K562 (cell line): ENCODE data around the gene DLX2. TPM values are rescaled to one million over a fixed set of nuclear protein-coding genes. Genes with fewer than 3 reads are reported as not detected.

Experiments used
- ATAC-seq: fragments of 200-7000 bp; cut with Tn5 transposase; 3 replicates; pipeline ENCODE4 v1.9.1; 2020; ENCODE audit warnings: moderate library complexity
- BruUV-seq: library from RNA; stranded (reverse); fragments of 400-500 nt; replicated peaks from 2 replicates; lab custom pipeline; 2021; lab: Mats Ljungman, UMichigan
- CTCF ChIA-PET: fragments of 300-600 bp; formaldehyde crosslinking; extraction: SDS; loops from one replicate; lab custom pipeline; 2021; ENCODE audit warnings: low intra/inter-chr PET ratio; lab: Yijun Ruan, JAX
- POLR2A ChIA-PET: fragments of 300-600, 350-650 bp; sonication (Branson Sonifier 250); formaldehyde crosslinking; extraction: SDS; loops from one replicate; lab custom pipeline; 2021; ENCODE audit warnings: antibody characterized with exemption, inconsistent platforms; lab: Yijun Ruan, JAX
- DNase-seq, 4 experiments: peaks; one replicate each; pipeline versions ENCODE4 v3.0.0 to v3.0.0-alpha.2; 2011 to 2018; ENCODE audit warnings: low spot score in 3 of 4, mixed read lengths in 3 of 4; ENCODE audit errors: extremely low read depth in 1 of 4
- FAIRE-seq: peaks from 2 replicates; lab custom pipeline; 2011; peaks lifted over from hg19 to GRCh38; lab: Jason Lieb, UNC
- H2AFZ ChIP-seq: 2 replicates; pipeline ENCODE4 v1.6.0; 2011; ENCODE audit warnings: low read depth, low read length, control low read depth, inconsistent platforms
- H3K27ac ChIP-seq: fragments of 200-600 bp; 3 replicates; pipeline ENCODE4 v1.8.0; 2011; ENCODE audit warnings: low read depth, mild to moderate bottlenecking, control low read depth, inconsistent platforms, low read length, moderate library complexity, mixed read lengths; ENCODE audit errors: extremely low read depth
- H3K27me3 ChIP-seq, 2 experiments: fragments of 300-600 bp in 1 of 2; 2 replicates in 1 of 2; 3 replicates in 1 of 2; pipeline versions ENCODE4 v1.6.0 to v1.8.0; 2011; ENCODE audit warnings: inconsistent platforms in 2 of 2, low read length in 2 of 2, mild to moderate bottlenecking in 1 of 2, mixed read lengths in 1 of 2, moderate library complexity in 1 of 2; ENCODE audit not compliant: control insufficient read depth in 2 of 2, insufficient read depth in 2 of 2
- H3K36me3 ChIP-seq: fragments of 300-600 bp; 3 replicates; pipeline ENCODE4 v1.8.0; 2011; ENCODE audit warnings: mild to moderate bottlenecking, low read length, inconsistent platforms; ENCODE audit not compliant: control insufficient read depth, insufficient read depth
- H3K4me1 ChIP-seq, 2 experiments: fragments of 200-600 bp in 1 of 2; replicated peaks in 1 of 2; 2 replicates in 1 of 2; 3 replicates in 1 of 2; pipeline versions ENCODE4 v1.5.1 to v1.8.0; 2011; ENCODE audit warnings: inconsistent platforms in 2 of 2, low read length in 2 of 2, mild to moderate bottlenecking in 1 of 2, mixed read lengths in 1 of 2, moderate library complexity in 1 of 2; ENCODE audit not compliant: control insufficient read depth in 2 of 2, insufficient read depth in 2 of 2
- H3K4me2 ChIP-seq: 2 replicates; pipeline ENCODE4 v1.6.1; 2011; ENCODE audit warnings: low read length, control low read depth, inconsistent platforms, mixed read lengths; ENCODE audit not compliant: insufficient read depth
- H3K4me3 ChIP-seq: fragments of 200-600 bp; sonication (generic), shearing (Covaris generic); 2 replicates; pipeline ENCODE4 v1.5.1; 2016; ENCODE audit warnings: control low read depth, inconsistent platforms
- H3K79me2 ChIP-seq: fragments of 200-600 bp; 3 replicates; pipeline ENCODE4 v1.8.0; 2011; ENCODE audit warnings: low read length, inconsistent platforms; ENCODE audit not compliant: control insufficient read depth, insufficient read depth
- H3K9ac ChIP-seq, 2 experiments: 2 replicates each; pipeline versions ENCODE4 v1.6.0 to v1.6.1; 2011; ENCODE audit warnings: low read depth in 2 of 2, low read length in 2 of 2, control low read depth in 1 of 2, inconsistent platforms in 1 of 2, mild to moderate bottlenecking in 1 of 2, mixed read lengths in 1 of 2; ENCODE audit not compliant: insufficient read depth in 1 of 2
- H3K9me1 ChIP-seq: one replicate; pipeline ENCODE4 v1.6.0; 2011; ENCODE audit warnings: inconsistent platforms, mild to moderate bottlenecking, low read length, moderate library complexity; ENCODE audit not compliant: control insufficient read depth, insufficient read depth
- H3K9me3 ChIP-seq: replicated peaks from 2 replicates; pipeline ENCODE4 v1.5.1; 2011; ENCODE audit warnings: low read depth, low read length, inconsistent platforms; ENCODE audit not compliant: control insufficient read depth, insufficient read depth
- H4K20me1 ChIP-seq: replicated peaks from 2 replicates; pipeline ENCODE4 v1.6.1; 2011; ENCODE audit warnings: low read length, inconsistent platforms, mixed read lengths; ENCODE audit not compliant: control insufficient read depth, insufficient read depth
- ARID1B ChIP-seq: fragments of 450-650 bp; IDR thresholded peaks from 2 replicates; pipeline ENCODE4 v1.6.1; 2016; ENCODE audit warnings: antibody characterized with exemption, mild to moderate bottlenecking, inconsistent platforms
- BACH1 ChIP-seq: fragments of 200-800 bp; sonication (Bioruptor generic); IDR thresholded peaks from 2 replicates; pipeline ENCODE4 v1.6.1; 2016; ENCODE audit warnings: missing genetic modification characterization, missing compliant biosample characterization
- BMI1 ChIP-seq: fragments of 150-350 bp; IDR thresholded peaks from 2 replicates; pipeline ENCODE4 v1.6.1; 2014; ENCODE audit warnings: low read length
- BRD9 ChIP-seq: fragments of 450-650 bp; IDR thresholded peaks from 2 replicates; pipeline ENCODE4 v1.6.1; 2018; ENCODE audit warnings: low read depth; ENCODE audit not compliant: partially characterized antibody
- C11orf30 ChIP-seq: fragments of 450-650 bp; IDR thresholded peaks from 2 replicates; pipeline ENCODE4 v1.6.1; 2016; ENCODE audit warnings: low read depth, mild to moderate bottlenecking
- CBX5 ChIP-seq: IDR thresholded peaks from 2 replicates; pipeline ENCODE4 v1.6.1; 2014; ENCODE audit warnings: low read depth, borderline replicate concordance
- CEBPB ChIP-seq: fragments of 450-650 bp; IDR thresholded peaks from 2 replicates; pipeline ENCODE4 v1.6.1; 2016; ENCODE audit warnings: missing genetic modification characterization, missing compliant biosample characterization
- CEBPG ChIP-seq, 3 experiments: fragments of 200-800 bp in 1 of 3; sonication (Bioruptor generic) in 1 of 3; sonication (generic) in 1 of 3; formaldehyde crosslinking in 1 of 3; IDR thresholded peaks in 2 of 3; conservative IDR thresholded peaks in 1 of 3; 2 replicates each; pipeline versions ENCODE4 v1.6.1 to v1.8.0; 2016 to 2022; ENCODE audit warnings: missing compliant biosample characterization in 2 of 3, missing genetic modification characterization in 2 of 3, mild to moderate bottlenecking in 1 of 3, missing genetic modification reagents in 1 of 3
- FOXJ3 ChIP-seq: sonication (generic); formaldehyde crosslinking; IDR thresholded peaks from 2 replicates; pipeline ENCODE4 v1.4.0; 2020; ENCODE audit warnings: mild to moderate bottlenecking, missing genetic modification reagents
- NCOR1 ChIP-seq: fragments of 450-650 bp; IDR thresholded peaks from 2 replicates; pipeline ENCODE4 v1.6.1; 2016; ENCODE audit warnings: mild to moderate bottlenecking, moderate library complexity
- WGBS: fragments of 100-300 bp; shearing (Covaris generic); methylation state at CpG from one replicate; pipeline ENCODE4 v1.1.6; 2016; ENCODE audit warnings: low coverage, mixed read lengths; ENCODE audit not compliant: insufficient coverage; ENCODE audit errors: missing lambda C conversion rate; 5-methylcytosine and 5-hydroxymethylcytosine counted together
- in situ Hi-C: fragments of 300-500 bp; cut with MboI; formaldehyde crosslinking; loops from 4 replicates; pipeline ENCODE4 v1.15.0; 2018; ENCODE audit warnings: inconsistent platforms, mixed read lengths
- intact Hi-C: fragments of 100-400 bp; cut with micrococcal nuclease; formaldehyde crosslinking; loops from 2 replicates; pipeline ENCODE4 v1.14.2; 2022
- polyA plus RNA-seq, 8 experiments: library from polyadenylated mRNA; depleted of rRNA in 4 of 8; stranded (reverse) in 5 of 8; unstranded in 3 of 8; fragments of >200 nt; fragmentation: Nextera tagmentation in 2 of 8; fragmentation: Illumina TruSeq in 1 of 8; extraction: Ambion mirVana in 2 of 8; extraction: Trizol in 1 of 8; gene quantifications; 2 replicates each; pipeline versions ENCODE4 v1.2.1 to v1.2.3, GENCODE V29; 2011 to 2014; ENCODE audit warnings: inconsistent platforms in 1 of 8, missing spikeins in 1 of 8
- total RNA-seq, 7 experiments: library from RNA; depleted of rRNA in 6 of 7; stranded (reverse); fragments of >200 nt in 6 of 7; fragmentation: Illumina TruSeq in 2 of 7; extraction: Trizol in 2 of 7; gene quantifications; 2 replicates each; pipeline versions ENCODE4 v1.2.1 to v1.2.3, GENCODE V29; 2011 to 2021; ENCODE audit warnings: low replicate concordance in 1 of 7
- TF ChIP-seq, protein P1 (sequence below): fragments of 450-650 bp; IDR thresholded peaks from 2 replicates; pipeline ENCODE4 v1.6.1; 2017; ENCODE audit warnings: antibody characterized with exemption, mild to moderate bottlenecking

The DLX2 gene
- total and polyA plus RNA-seq, 9 of the 15 experiments (the other 6 are each of a cell fraction or from before 2014, with no cell fraction given): 0.14 to 4.3 (median 0.86) TPM

DNA sequence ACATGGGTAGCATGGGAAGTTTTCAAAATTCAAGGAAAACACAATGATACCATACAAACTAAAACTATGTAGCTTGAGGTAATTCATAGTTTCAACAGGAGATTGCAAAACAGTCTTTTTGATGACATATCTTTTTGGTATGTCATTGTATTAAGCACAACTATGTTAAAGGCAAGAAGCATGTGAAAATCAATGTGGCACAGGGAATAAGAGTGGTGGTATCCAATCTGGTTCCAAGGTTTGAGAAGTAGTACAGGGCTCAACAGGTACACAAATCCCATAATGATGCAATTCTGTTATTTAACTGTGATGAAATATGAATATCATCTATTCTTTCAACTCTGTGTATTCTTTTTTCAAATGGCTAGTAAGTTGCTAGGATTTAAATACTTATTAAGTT lies 16.4 kb upstream of the DLX2 start:
- intact Hi-C loops: loop anchor here (10.0 kb wide), 1 partner anchor 1144 kb away; no protein-coding TSS in a partner anchor
- in situ Hi-C loops: loop anchor here (25.0 kb wide), 1 partner anchor 1157 kb away; no protein-coding TSS in a partner anchor
- Histone ChIP-seq H3K27me3 (peaks cover 11 to 15% of the 10 kb centered on the region in 2 experiments; a peak in 4 of 5 replicates), H3K9me3 (no peaks in the 10 kb centered on the region), H2AFZ (no peak overlapping the region), H3K4me2 (no peak overlapping the region), H3K9me1 (no peaks in the 10 kb centered on the region), H3K27ac (no peak overlapping the region), H3K9ac (no peak overlapping the region), H3K36me3 (no peaks in the 10 kb centered on the region), H4K20me1 (no peaks in the 10 kb centered on the region), H3K79me2 (no peaks in the 10 kb centered on the region), H3K4me1 (no peaks in the 10 kb centered on the region), H3K4me3 (no peak overlapping the region)
- TF ChIP-seq C11orf30: no peak
- no peak for TF ChIP-seq BACH1 (tag)
- no peak for TF ChIP-seq CEBPG (CRISPR knock-in tag; IDR thresholded peaks at IDR 0.05)
- peak; percentile 38 to 58; a peak in 3 of 4 replicates for TF ChIP-seq CEBPG (tag; conservative IDR thresholded peaks at IDR 0.05 in 1 of 2, IDR thresholded peaks at IDR 0.05 in 1 of 2)
- peak; percentile 68 for TF ChIP-seq CEBPB (tag)
- DNase-seq: no peak
- ChIA-PET POLR2A (interaction anchor here (0.7 kb wide), 1 partner anchor 584 kb away, joined by 3 read pairs; no protein-coding TSS in a partner anchor), CTCF (no interaction called here)
- no TSS peak for BruUV-seq
- no peak for FAIRE-seq
- ATAC-seq: no peak

DNA sequence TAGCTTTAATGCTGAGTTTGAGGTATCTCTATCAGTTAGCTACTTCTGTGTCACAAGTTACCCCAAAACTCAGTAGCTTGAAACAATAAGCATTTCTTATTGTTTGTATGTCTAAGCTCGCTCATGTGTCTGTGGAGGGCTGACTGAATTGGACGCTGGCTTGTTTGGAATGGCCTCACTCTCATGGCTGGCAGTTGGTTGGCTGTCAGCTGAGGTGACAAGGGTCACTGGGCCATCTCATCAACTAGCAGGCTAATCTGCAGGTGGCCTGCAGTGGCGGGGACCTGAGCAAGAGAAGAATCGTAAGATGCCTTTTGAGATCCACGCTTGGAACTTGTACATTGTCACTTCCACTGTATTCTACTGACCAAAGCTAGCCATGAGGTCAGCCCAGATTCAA lies 13.4 kb upstream of the DLX2 start:
- Histone ChIP-seq H3K4me2 (no peak overlapping the region), H3K79me2 (no peaks in the 10 kb centered on the region), H4K20me1 (no peaks in the 10 kb centered on the region), H3K9me1 (no peaks in the 10 kb centered on the region), H3K27ac (no peak overlapping the region), H3K9ac (no peak overlapping the region), H2AFZ (no peak overlapping the region; the same call in 1 of the 2 replicates), H3K4me3 (no peak overlapping the region), H3K36me3 (no peaks in the 10 kb centered on the region), H3K4me1 (no peaks in the 10 kb centered on the region), H3K27me3 (peaks cover 6 to 7% of the 10 kb centered on the region in 2 experiments; a peak in 3 of 5 replicates), H3K9me3 (no peaks in the 10 kb centered on the region)
- 2% methylated on average over 5 of the region's 5 CpGs for WGBS
- intact Hi-C loops (loop anchor here (10.0 kb wide), 1 partner anchor 1141 kb away; no protein-coding TSS in a partner anchor), in situ Hi-C loops (loop anchor here (25.0 kb wide), 1 partner anchor 1154 kb away; no protein-coding TSS in a partner anchor)
- POLR2A ChIA-PET: interaction anchor here (0.6 to 1.1 kb wide), 2 partner anchors 13 to 334 kb away, joined by 3 to 4 read pairs; no protein-coding TSS in a partner anchor
- DNase-seq (no peak), FAIRE-seq (no peak), ATAC-seq (no peak)
- CTCF ChIA-PET: interaction anchor here (0.6 to 0.9 kb wide), 2 partner anchors 303 to 542 kb away, joined by 4 to 6 read pairs; no protein-coding TSS in a partner anchor
- BruUV-seq: no TSS peak
- TF ChIP-seq, protein P1, sequence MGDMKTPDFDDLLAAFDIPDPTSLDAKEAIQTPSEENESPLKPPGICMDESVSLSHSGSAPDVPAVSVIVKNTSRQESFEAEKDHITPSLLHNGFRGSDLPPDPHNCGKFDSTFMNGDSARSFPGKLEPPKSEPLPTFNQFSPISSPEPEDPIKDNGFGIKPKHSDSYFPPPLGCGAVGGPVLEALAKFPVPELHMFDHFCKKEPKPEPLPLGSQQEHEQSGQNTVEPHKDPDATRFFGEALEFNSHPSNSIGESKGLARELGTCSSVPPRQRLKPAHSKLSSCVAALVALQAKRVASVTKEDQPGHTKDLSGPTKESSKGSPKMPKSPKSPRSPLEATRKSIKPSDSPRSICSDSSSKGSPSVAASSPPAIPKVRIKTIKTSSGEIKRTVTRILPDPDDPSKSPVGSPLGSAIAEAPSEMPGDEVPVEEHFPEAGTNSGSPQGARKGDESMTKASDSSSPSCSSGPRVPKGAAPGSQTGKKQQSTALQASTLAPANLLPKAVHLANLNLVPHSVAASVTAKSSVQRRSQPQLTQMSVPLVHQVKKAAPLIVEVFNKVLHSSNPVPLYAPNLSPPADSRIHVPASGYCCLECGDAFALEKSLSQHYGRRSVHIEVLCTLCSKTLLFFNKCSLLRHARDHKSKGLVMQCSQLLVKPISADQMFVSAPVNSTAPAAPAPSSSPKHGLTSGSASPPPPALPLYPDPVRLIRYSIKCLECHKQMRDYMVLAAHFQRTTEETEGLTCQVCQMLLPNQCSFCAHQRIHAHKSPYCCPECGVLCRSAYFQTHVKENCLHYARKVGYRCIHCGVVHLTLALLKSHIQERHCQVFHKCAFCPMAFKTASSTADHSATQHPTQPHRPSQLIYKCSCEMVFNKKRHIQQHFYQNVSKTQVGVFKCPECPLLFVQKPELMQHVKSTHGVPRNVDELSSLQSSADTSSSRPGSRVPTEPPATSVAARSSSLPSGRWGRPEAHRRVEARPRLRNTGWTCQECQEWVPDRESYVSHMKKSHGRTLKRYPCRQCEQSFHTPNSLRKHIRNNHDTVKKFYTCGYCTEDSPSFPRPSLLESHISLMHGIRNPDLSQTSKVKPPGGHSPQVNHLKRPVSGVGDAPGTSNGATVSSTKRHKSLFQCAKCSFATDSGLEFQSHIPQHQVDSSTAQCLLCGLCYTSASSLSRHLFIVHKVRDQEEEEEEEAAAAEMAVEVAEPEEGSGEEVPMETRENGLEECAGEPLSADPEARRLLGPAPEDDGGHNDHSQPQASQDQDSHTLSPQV: no peak
- TF ChIP-seq CBX5 (no peak), FOXJ3 (CRISPR knock-in tag) (no peak), BRD9 (no peak), BMI1 (no peak), NCOR1 (no peak), ARID1B (no peak)
